ENCODE measurements around the gene OR6Q1.
"Not testable (repeated sequence)": the region's sequence is repeated elsewhere in the genome, so short reads cannot be mapped to it uniquely, and the experiment has no call there.

OR6Q1 gene, protein sequence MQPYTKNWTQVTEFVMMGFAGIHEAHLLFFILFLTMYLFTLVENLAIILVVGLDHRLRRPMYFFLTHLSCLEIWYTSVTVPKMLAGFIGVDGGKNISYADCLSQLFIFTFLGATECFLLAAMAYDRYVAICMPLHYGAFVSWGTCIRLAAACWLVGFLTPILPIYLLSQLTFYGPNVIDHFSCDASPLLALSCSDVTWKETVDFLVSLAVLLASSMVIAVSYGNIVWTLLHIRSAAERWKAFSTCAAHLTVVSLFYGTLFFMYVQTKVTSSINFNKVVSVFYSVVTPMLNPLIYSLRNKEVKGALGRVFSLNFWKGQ

DNA sequence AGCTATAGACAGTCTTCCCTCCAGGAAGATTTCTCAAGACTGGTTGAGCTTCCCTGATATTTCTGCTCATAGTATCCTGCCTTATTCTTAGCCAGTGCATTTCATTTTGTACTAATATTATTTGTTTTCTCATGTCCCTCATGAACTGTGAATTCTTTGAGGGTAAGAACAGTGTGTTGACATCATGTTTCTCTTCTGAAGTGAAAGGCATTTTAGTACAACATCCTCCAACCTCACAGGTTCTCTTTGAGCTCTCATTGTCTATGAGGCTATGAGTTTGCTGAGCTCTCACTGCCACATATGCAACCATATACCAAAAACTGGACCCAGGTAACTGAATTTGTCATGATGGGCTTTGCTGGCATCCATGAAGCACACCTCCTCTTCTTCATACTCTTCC is at the start of gene OR6Q1:
TSS of gene OR6Q1 (plus strand) at position 301 of the 400 bp plus-strand sequence. CDS start at position 301, 0 bp downstream.
- TF ChIP-seq, protein P1, sequence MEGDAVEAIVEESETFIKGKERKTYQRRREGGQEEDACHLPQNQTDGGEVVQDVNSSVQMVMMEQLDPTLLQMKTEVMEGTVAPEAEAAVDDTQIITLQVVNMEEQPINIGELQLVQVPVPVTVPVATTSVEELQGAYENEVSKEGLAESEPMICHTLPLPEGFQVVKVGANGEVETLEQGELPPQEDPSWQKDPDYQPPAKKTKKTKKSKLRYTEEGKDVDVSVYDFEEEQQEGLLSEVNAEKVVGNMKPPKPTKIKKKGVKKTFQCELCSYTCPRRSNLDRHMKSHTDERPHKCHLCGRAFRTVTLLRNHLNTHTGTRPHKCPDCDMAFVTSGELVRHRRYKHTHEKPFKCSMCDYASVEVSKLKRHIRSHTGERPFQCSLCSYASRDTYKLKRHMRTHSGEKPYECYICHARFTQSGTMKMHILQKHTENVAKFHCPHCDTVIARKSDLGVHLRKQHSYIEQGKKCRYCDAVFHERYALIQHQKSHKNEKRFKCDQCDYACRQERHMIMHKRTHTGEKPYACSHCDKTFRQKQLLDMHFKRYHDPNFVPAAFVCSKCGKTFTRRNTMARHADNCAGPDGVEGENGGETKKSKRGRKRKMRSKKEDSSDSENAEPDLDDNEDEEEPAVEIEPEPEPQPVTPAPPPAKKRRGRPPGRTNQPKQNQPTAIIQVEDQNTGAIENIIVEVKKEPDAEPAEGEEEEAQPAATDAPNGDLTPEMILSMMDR (IDR thresholded peaks at IDR 0.05), result no peak
- Histone ChIP-seq H3K4me3 (ENCODE audit: low read depth in 1 of 2, low read length in 1 of 2) (no peak within 1 kb of the TSS), H3K4me1 (ENCODE audit: control insufficient read depth in 1 of 2, insufficient read depth in 1 of 2, low read depth in 1 of 2, low read length in 1 of 2) (no peaks in the 10 kb centered on the region), H3K27me3 (no peaks in the 10 kb centered on the region), H3K36me3 (no peaks in the 10 kb centered on the region), H3K27ac (no peak within 1 kb of the TSS), H3K9me3 (no peaks in the 10 kb centered on the region)

DNA sequence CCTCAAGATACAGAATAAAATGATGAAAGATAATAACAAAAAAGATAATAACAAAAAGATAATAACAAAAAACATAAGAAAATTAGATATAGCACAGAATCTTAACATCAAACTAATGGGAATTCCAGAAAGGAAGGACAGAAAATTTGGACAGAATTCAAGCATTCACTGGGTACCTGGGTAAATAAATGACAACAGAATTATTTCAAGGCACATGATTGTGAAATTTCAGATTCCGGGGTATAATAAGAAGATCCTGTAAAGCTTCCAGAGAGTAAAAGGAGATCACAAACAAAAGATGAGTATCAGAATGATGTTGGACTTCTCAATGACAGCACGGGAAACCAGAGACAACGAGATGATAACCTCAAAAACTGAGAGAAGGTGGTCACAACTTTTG is 49.2 kb upstream of the OR6Q1 start:
- no peaks in the 10 kb centered on the region for H3K9me3 ChIP-seq
- no peaks in the 10 kb centered on the region for H3K36me3 ChIP-seq
- no peaks in the 10 kb centered on the region for H3K4me1 ChIP-seq (ENCODE audit: control insufficient read depth in 1 of 2, insufficient read depth in 1 of 2, low read depth in 1 of 2, low read length in 1 of 2)
- no peaks in the 10 kb centered on the region for H3K27me3 ChIP-seq
- H3K27ac ChIP-seq, result no peak overlapping the region
- TF ChIP-seq, protein P1 (IDR thresholded peaks at IDR 0.05), result no peak
- no peak overlapping the region for H3K4me3 ChIP-seq (ENCODE audit: low read depth in 1 of 2, low read length in 1 of 2)

- TF ChIP-seq, protein P1 (IDR thresholded peaks at IDR 0.05), result no peak
- no peaks in the 10 kb centered on the region for H3K36me3 ChIP-seq
- H3K9me3 ChIP-seq, result no peaks in the 10 kb centered on the region
- no peaks in the 10 kb centered on the region for H3K4me1 ChIP-seq (ENCODE audit: control insufficient read depth in 1 of 2, insufficient read depth in 1 of 2, low read depth in 1 of 2, low read length in 1 of 2)
- H3K27me3 ChIP-seq, result no peaks in the 10 kb centered on the region
- H3K27ac ChIP-seq, result no peak overlapping the region
- H3K4me3 ChIP-seq (ENCODE audit: low read depth in 1 of 2, low read length in 1 of 2), result no peak overlapping the region
These were observed 48.0 kb upstream of the OR6Q1 start for GRCh38 chr11:57982776-57983175.

DNA sequence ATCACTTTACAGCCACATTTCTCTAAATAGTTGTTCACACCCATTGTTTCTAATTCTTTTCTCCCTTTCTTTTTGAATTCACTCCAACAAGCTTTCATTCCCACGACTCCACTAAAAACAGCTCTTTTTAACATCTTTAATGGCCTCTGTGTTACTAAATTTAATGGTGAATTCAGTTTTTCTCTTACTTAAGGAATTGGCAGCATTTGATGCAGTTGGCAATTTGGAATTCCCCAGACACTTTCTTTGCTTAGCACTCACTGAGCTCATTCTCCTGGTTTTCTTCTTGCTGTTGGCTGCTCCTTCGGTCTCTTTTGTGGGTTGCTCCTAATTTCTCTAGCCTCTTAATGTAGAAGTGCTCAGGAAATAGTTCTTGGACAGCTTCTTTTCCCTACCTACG is 47.6 kb upstream of the OR6Q1 start:
- H3K4me3 ChIP-seq (ENCODE audit: low read depth in 1 of 2, low read length in 1 of 2), result no peak overlapping the region
- no peak overlapping the region for H3K27ac ChIP-seq
- H3K27me3 ChIP-seq, result no peaks in the 10 kb centered on the region
- no peaks in the 10 kb centered on the region for H3K9me3 ChIP-seq
- TF ChIP-seq, protein P1 (IDR thresholded peaks at IDR 0.05), result no peak
- no peaks in the 10 kb centered on the region for H3K4me1 ChIP-seq (ENCODE audit: control insufficient read depth in 1 of 2, insufficient read depth in 1 of 2, low read depth in 1 of 2, low read length in 1 of 2)
- H3K36me3 ChIP-seq, result no peaks in the 10 kb centered on the region

GRCh38 chr11:57999523-57999922 is 31.2 kb upstream of the OR6Q1 start:
- not testable (repeated sequence) for H3K4me3 ChIP-seq (ENCODE audit: low read depth in 1 of 2, low read length in 1 of 2); H3K27me3 ChIP-seq; H3K9me3 ChIP-seq; H3K4me1 ChIP-seq (ENCODE audit: control insufficient read depth in 1 of 2, insufficient read depth in 1 of 2, low read depth in 1 of 2, low read length in 1 of 2); H3K27ac ChIP-seq; H3K36me3 ChIP-seq

DNA sequence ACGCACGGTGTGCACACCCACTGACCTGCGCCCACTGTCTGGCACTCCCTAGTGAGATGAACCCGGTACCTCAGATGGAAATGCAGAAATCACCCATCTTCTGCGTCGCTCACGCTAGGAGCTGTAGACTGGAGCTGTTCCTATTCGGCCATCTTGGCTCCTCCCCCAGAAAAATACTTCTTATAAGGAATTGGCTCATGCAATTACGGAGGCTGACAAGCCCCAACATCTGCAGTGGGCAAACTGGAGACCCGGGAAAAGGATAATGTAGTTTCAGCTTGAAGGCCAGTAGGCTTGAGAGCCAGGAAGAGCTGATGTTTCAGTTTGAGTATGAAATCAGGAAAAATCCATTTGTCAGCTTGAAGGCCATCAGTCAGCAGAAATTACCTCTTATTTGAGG is 30.7 kb upstream of the OR6Q1 start:
- H3K4me1 ChIP-seq (ENCODE audit: control insufficient read depth in 1 of 2, insufficient read depth in 1 of 2, low read depth in 1 of 2, low read length in 1 of 2); H3K27me3 ChIP-seq; H3K4me3 ChIP-seq (ENCODE audit: low read depth in 1 of 2, low read length in 1 of 2); H3K27ac ChIP-seq; H3K9me3 ChIP-seq; H3K36me3 ChIP-seq: not testable (repeated sequence)
